Karpas-422 (cell line): Measurements from ENCODE around the gene LSM2. TPM values are rescaled to one million over a fixed set of nuclear protein-coding genes. Genes with fewer than 3 reads are reported as not detected.
A peak's percentile ranks its signal among the peaks of the same experiment; 100 is the strongest.

ENCODE experiments used
- DNase-seq: peaks from one replicate; pipeline ENCODE4 v3.0.0-alpha.2; 2015
- H2AFZ ChIP-seq: fragments of 200-600 bp; sonication (generic); 2 replicates; pipeline ENCODE4 v1.6.1; 2014; ENCODE audit warnings: antibody characterized with exemption, low read length, mixed read lengths
- H3K27ac ChIP-seq: fragments of 200-600 bp; sonication (generic); 2 replicates; pipeline ENCODE4 v1.5.1; 2014; ENCODE audit warnings: mild to moderate bottlenecking, low read length, moderate library complexity
- H3K27me3 ChIP-seq: fragments of 200-600 bp; sonication (generic); 2 replicates; pipeline ENCODE4 v1.6.1; 2014; ENCODE audit warnings: low read length, mixed read lengths
- H3K36me3 ChIP-seq: fragments of 200-600 bp; sonication (generic); 2 replicates; pipeline ENCODE4 v1.6.1; 2014; ENCODE audit warnings: low read length, mixed read lengths; ENCODE audit not compliant: insufficient read depth
- H3K4me1 ChIP-seq: fragments of 200-600 bp; sonication (generic); 2 replicates; pipeline ENCODE4 v1.6.1; 2014; ENCODE audit warnings: mild to moderate bottlenecking, low read length, mixed read lengths
- H3K4me2 ChIP-seq: fragments of 200-600 bp; sonication (generic); 2 replicates; pipeline ENCODE4 v1.6.1; 2014; ENCODE audit warnings: low read length, low read depth, mild to moderate bottlenecking; ENCODE audit not compliant: poor library complexity, severe bottlenecking
- H3K4me3 ChIP-seq: fragments of 200-600 bp; sonication (generic); 2 replicates; pipeline ENCODE4 v1.5.1; 2014; ENCODE audit warnings: mild to moderate bottlenecking, antibody characterized with exemption, low read length, mixed read lengths
- H3K79me2 ChIP-seq: fragments of 200-600 bp; sonication (generic); 2 replicates; pipeline ENCODE4 v1.6.1; 2014; ENCODE audit warnings: mild to moderate bottlenecking, low read length, mixed read lengths
- H3K9ac ChIP-seq: fragments of 200-600 bp; sonication (generic); 2 replicates; pipeline ENCODE4 v1.6.0; 2014; ENCODE audit warnings: low read length
- H3K9me2 ChIP-seq: fragments of 200-600 bp; sonication (generic), shearing (Covaris generic); replicated peaks from 2 replicates; pipeline ENCODE4 v1.6.0; 2014; ENCODE audit warnings: mild to moderate bottlenecking, low read length, moderate library complexity; ENCODE audit not compliant: insufficient read depth
- H3K9me3 ChIP-seq: fragments of 300-700, 200-600 bp; sonication (generic); 2 replicates; pipeline ENCODE4 v1.6.1; 2014; ENCODE audit warnings: low read length, mixed read lengths
- H4K20me1 ChIP-seq: fragments of 200-600 bp; sonication (generic); 2 replicates; pipeline ENCODE4 v1.6.1; 2014; ENCODE audit warnings: mild to moderate bottlenecking, antibody characterized with exemption, low read length, low read depth; ENCODE audit not compliant: insufficient read depth
- total RNA-seq: library from RNA; depleted of rRNA; stranded (reverse); fragments of >200 nt; shearing (Covaris generic); gene quantifications from 2 replicates; pipeline ENCODE4 v1.2.3, GENCODE V29; 2014; ENCODE audit warnings: low replicate concordance

LSM2 gene
- total RNA-seq, 1 experiment from 2014 or later: 57.4 TPM

GRCh38 chr6:31791324-31792089, 15.3 kb downstream of the LSM2 start:
- no peak overlapping the region for H3K4me2 ChIP-seq
- H2AFZ ChIP-seq: no peak overlapping the region

GRCh38 chr6:31785475-31785874, 21.3 kb downstream of the LSM2 start:
- Histone ChIP-seq H3K9ac (no peak overlapping the region), H2AFZ (no peak overlapping the region), H3K4me3 (no peak overlapping the region), H3K79me2 (0 out of 2 replicates have a peak, but pooled peaks cover 5% of the 10 kb centered on the region), H3K4me1 (peaks cover 15% of the 10 kb centered on the region), H3K27ac (no peak overlapping the region), H3K9me3 (no peaks in the 10 kb centered on the region), H4K20me1 (no peaks in the 10 kb centered on the region), H3K9me2 (no peaks in the 10 kb centered on the region), H3K36me3 (peaks cover 28% of the 10 kb centered on the region), H3K4me2 (no peak overlapping the region), H3K27me3 (no peaks in the 10 kb centered on the region)
- no peak for DNase-seq

More at GRCh38 chr6:31791324-31792089, 15.3 kb downstream of the LSM2 start:
- Histone ChIP-seq H3K79me2 (peaks cover 38% of the 10 kb centered on the region), H3K27ac (no peak overlapping the region), H3K9me2 (no peaks in the 10 kb centered on the region), H3K27me3 (no peaks in the 10 kb centered on the region), H4K20me1 (no peaks in the 10 kb centered on the region), H3K9me3 (no peaks in the 10 kb centered on the region), H3K4me1 (peaks cover 44% of the 10 kb centered on the region), H3K9ac (no peak overlapping the region), H3K4me3 (no peak overlapping the region), H3K36me3 (peaks cover 14% of the 10 kb centered on the region)
- DNase-seq: peak; percentile 81

- H3K27me3 ChIP-seq: no peaks in the 10 kb centered on the region
- H3K27ac ChIP-seq: no peak overlapping the region
- H3K9me2 ChIP-seq: no peaks in the 10 kb centered on the region
- H3K79me2 ChIP-seq: 0 out of 2 replicates have a peak, but pooled peaks cover 4% of the 10 kb centered on the region
- no peak for DNase-seq
- H3K36me3 ChIP-seq: peaks cover 23% of the 10 kb centered on the region
- H3K4me1 ChIP-seq: peaks cover 5% of the 10 kb centered on the region
- no peaks in the 10 kb centered on the region for H3K9me3 ChIP-seq
- no peak overlapping the region for H3K4me3 ChIP-seq
- no peak overlapping the region for H3K9ac ChIP-seq
- H2AFZ ChIP-seq: no peak overlapping the region
- no peaks in the 10 kb centered on the region for H4K20me1 ChIP-seq
- H3K4me2 ChIP-seq: no peak overlapping the region
Observed at GRCh38 chr6:31784098-31784925, 22.5 kb downstream of the LSM2 start.

- peaks cover 18% of the 10 kb centered on the region for H3K36me3 ChIP-seq
- DNase-seq: no peak
Observed at GRCh38 chr6:31782126-31782855, 24.5 kb downstream of the LSM2 start.

GRCh38 chr6:31781244-31782125, 25.3 kb downstream of the LSM2 start:
- Histone ChIP-seq H2AFZ (no peak overlapping the region), H3K9me2 (no peaks in the 10 kb centered on the region), H3K4me3 (no peak overlapping the region), H3K9me3 (no peaks in the 10 kb centered on the region), H3K4me2 (no peak overlapping the region), H3K9ac (no peak overlapping the region), H3K79me2 (no peaks in the 10 kb centered on the region), H3K27me3 (no peaks in the 10 kb centered on the region), H3K27ac (no peak overlapping the region), H4K20me1 (no peaks in the 10 kb centered on the region), H3K36me3 (peaks cover 18% of the 10 kb centered on the region; the same call in 1 of the 2 replicates), H3K4me1 (peaks cover 14% of the 10 kb centered on the region)
- no peak for DNase-seq

More at GRCh38 chr6:31782126-31782855, 24.5 kb downstream of the LSM2 start:
- no peaks in the 10 kb centered on the region for H4K20me1 ChIP-seq
- no peak overlapping the region for H3K4me3 ChIP-seq
- H3K79me2 ChIP-seq: no peaks in the 10 kb centered on the region
- H3K9me2 ChIP-seq: no peaks in the 10 kb centered on the region
- peaks cover 8% of the 10 kb centered on the region for H3K4me1 ChIP-seq
- no peak overlapping the region for H2AFZ ChIP-seq
- H3K27me3 ChIP-seq: no peaks in the 10 kb centered on the region
- no peak overlapping the region for H3K9ac ChIP-seq
- H3K9me3 ChIP-seq: no peaks in the 10 kb centered on the region
- H3K27ac ChIP-seq: no peak overlapping the region
- H3K4me2 ChIP-seq: no peak overlapping the region

- Histone ChIP-seq H3K4me1 (peaks cover 14% of the 10 kb centered on the region), H3K36me3 (peaks cover 18% of the 10 kb centered on the region; the same call in 1 of the 2 replicates)
Observed at GRCh38 chr6:31780507-31781243, 26.1 kb downstream of the LSM2 start.

GRCh38 chr6:31779908-31780307, 26.9 kb downstream of the LSM2 start:
- Histone ChIP-seq H3K9me2 (no peaks in the 10 kb centered on the region), H3K4me3 (no peak overlapping the region), H2AFZ (no peak overlapping the region), H3K27ac (no peak overlapping the region), H3K4me1 (peaks cover 14% of the 10 kb centered on the region), H4K20me1 (no peaks in the 10 kb centered on the region), H3K9ac (no peak overlapping the region), H3K36me3 (peaks cover 18% of the 10 kb centered on the region; the same call in 1 of the 2 replicates), H3K27me3 (no peaks in the 10 kb centered on the region), H3K79me2 (no peaks in the 10 kb centered on the region), H3K4me2 (no peak overlapping the region), H3K9me3 (no peaks in the 10 kb centered on the region)
- no peak for DNase-seq

More at GRCh38 chr6:31780507-31781243, 26.1 kb downstream of the LSM2 start:
- Histone ChIP-seq H3K79me2 (no peaks in the 10 kb centered on the region), H3K9me3 (no peaks in the 10 kb centered on the region), H4K20me1 (no peaks in the 10 kb centered on the region), H3K4me2 (no peak overlapping the region), H3K27ac (no peak overlapping the region), H3K27me3 (no peaks in the 10 kb centered on the region), H3K9ac (no peak overlapping the region), H3K9me2 (no peaks in the 10 kb centered on the region), H3K4me3 (no peak overlapping the region), H2AFZ (no peak overlapping the region)
- DNase-seq: no peak
